ENCODE measurements around the gene GLT8D1.

The GLT8D1 gene

DNA sequence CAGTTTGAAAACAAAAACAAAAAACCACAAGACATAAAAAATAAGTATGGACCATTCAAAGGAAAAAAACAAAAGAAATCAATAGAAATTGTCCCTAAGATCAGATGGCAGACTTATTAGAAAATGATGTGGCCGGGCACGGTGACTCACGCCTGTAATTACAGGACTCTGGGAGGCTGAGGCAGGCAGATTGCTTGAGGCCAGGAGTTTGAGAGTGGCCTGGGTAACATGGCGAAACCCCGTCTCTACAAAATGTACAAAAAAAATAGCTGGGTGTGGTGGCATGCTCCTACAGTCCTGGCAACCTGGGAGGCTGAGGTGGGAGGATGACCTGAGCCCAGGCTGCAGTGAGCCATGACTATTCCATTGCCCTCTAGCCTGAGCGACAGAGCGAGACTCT, 16.9 kb upstream of the GLT8D1 start:
- no peak overlapping the region for H3K4me3 ChIP-seq (ENCODE audit: low read depth, low read length)
- TF ChIP-seq, protein P1, sequence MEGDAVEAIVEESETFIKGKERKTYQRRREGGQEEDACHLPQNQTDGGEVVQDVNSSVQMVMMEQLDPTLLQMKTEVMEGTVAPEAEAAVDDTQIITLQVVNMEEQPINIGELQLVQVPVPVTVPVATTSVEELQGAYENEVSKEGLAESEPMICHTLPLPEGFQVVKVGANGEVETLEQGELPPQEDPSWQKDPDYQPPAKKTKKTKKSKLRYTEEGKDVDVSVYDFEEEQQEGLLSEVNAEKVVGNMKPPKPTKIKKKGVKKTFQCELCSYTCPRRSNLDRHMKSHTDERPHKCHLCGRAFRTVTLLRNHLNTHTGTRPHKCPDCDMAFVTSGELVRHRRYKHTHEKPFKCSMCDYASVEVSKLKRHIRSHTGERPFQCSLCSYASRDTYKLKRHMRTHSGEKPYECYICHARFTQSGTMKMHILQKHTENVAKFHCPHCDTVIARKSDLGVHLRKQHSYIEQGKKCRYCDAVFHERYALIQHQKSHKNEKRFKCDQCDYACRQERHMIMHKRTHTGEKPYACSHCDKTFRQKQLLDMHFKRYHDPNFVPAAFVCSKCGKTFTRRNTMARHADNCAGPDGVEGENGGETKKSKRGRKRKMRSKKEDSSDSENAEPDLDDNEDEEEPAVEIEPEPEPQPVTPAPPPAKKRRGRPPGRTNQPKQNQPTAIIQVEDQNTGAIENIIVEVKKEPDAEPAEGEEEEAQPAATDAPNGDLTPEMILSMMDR (IDR thresholded peaks at IDR 0.05; ENCODE audit: low read depth, low read length, missing control alignments) = no peak
- no peak for DNase-seq (ENCODE audit: low read depth)

DNA sequence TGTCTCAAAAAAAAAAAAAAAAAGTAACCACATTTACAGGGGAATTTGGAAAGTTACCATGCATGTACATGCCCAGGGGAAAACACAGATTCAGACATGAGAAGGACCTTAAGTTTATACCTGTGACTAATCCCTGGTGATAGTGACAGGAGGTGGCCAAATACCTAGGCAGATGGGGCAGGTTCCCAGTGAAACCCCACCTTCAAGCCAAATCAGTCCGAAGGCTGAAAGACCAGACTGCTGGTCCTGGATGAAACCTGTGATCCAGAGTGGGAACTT, 16.1 kb upstream of the GLT8D1 start:
- no peak overlapping the region for H3K4me3 ChIP-seq (ENCODE audit: low read depth, low read length)
- DNase-seq (ENCODE audit: low read depth) = no peak
- TF ChIP-seq, protein P1 (IDR thresholded peaks at IDR 0.05; ENCODE audit: low read depth, low read length, missing control alignments) = no peak

DNA sequence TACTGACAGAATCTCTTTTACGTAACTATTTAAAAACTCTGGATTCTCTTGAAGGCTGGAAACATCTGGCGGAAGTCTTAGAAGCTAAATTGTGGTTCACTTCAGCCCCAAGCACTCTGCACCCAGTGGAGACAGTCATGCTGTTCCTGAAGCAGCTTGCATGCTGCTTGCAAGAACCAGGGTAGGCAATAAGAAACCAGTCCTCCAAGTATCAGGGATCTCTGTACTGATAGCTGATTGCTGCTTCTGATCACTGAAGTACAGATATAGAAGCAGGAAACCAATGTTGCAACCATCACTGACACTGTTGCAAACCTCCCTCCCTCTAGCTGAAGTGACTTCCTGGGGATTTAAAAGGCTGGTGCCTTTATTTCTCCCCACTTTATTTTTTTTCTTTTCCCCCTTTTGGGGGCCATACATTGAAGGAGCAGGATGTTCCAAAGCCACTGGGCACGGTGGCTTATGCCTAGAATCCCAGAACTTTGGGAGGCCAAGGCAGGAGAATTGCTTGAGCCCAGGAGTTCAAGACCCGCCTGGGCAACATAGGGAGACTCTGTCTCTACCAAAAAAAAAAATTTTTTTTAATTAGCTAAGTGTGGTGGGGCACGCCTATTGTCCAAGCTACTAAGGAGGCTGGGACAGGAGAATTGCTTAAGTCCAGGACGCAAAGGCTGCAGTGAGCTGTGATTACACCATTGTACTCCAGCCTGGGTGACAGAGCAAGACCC, 15.6 kb upstream of the GLT8D1 start:
- H3K4me3 ChIP-seq (ENCODE audit: low read depth, low read length) = no peak overlapping the region
- DNase-seq (ENCODE audit: low read depth) = peak; percentile 75
- TF ChIP-seq, protein P1 (IDR thresholded peaks at IDR 0.05; ENCODE audit: low read depth, low read length, missing control alignments) = no peak

DNA sequence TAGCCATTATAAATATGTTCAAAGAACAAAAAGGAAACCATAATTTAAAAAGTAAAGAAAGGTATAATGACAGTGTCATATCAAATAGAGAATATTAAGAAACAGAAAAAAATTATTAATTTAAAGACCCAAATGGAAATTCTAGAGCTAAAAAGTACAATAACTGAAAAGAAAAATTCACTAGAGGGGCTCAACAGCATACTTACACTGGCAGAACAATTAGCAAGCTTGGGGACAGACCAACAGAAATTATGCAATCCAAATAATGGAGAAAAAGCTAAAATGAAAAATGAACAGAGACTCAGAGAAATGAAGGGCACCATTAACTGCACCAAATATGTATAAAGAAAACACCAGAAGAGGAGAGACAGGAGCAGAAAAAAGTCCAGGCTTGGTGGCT, 14.0 kb upstream of the GLT8D1 start:
- TF ChIP-seq, protein P1 (IDR thresholded peaks at IDR 0.05; ENCODE audit: low read depth, low read length, missing control alignments) = no peak
- no peak overlapping the region for H3K4me3 ChIP-seq (ENCODE audit: low read depth, low read length)
- DNase-seq (ENCODE audit: low read depth) = no peak

DNA sequence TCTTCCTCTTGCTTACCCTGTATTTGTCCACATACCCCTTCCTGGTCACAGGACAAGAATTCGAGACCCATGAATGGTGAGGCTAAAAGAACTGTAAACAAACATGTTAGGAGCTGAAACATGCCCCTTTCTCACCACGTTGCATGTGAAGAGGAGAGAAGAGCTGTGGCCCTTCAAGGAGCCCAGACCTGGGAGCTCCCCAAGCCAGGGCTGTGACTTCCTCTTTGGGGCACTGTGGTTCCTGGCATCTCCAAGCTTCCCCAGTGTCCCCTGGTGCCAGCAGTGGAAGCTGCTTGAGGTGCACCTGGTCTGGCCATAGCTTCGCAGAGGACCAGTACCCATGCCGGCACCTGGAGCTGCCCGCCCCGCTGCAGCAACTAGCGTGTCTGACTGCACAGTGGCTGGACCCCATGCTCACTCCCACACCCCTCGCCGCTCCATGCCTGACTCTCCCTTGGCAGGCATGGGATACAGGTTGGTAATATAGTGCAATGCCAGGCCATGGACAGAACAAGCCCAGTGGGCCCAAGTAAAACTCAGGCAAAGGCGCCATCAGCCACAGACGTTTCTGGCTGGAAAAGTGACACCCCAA, 10.2 kb upstream of the GLT8D1 start:
- no peak for DNase-seq (ENCODE audit: low read depth)
- H3K4me3 ChIP-seq (ENCODE audit: low read depth, low read length) = no peak overlapping the region
- TF ChIP-seq, protein P1 (IDR thresholded peaks at IDR 0.05; ENCODE audit: low read depth, low read length, missing control alignments) = no peak

DNA sequence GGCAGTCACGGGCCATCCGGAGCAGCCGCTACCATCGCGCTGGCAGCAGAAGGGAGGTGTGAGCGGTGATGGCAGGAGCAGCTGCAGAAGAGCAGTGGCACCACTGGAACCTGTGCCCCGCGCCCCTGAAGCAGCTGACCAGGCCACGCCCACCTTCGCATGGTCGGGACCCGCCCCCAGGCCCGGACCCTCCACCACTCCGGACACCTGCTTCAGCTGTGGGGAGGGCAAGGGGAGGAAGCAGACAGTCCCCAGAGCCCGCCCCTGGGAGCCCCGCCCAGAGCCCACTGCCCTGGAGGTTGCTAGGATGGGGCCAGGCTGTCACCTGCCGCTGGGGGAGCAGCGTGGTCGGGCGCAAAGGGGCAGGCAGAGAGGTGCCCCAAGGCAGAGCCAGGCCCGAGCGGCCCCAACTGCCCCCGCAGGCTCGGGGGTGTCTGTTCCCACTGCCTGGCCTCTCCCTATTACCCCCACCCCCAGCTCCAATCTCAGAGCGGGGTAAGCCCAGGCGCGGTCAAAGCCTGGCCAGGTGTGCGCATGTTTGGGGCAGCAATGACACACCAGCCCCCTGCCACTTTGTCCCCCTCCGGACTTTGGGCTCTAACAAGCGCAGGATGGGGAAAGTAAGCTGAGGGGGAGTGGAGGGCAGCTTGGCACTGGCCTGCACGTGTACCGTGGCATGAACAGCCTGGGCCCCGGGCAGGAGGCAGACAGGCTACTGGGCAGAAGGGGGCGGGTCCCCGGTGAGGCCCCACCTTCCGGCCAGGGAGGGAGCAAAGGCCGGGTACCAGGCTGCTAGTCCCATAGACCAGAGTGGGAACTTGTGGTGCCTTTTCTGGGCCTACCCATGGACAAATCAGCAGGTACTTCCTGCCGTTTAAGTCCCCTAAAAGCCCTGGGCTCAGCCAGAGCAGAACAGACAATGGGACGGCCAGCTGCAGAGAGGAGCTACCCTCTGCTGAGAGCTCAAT, 9.0 kb upstream of the GLT8D1 start:
- H3K4me3 ChIP-seq (ENCODE audit: low read depth, low read length) = no peak overlapping the region
- DNase-seq (ENCODE audit: low read depth) = no peak
- TF ChIP-seq, protein P1 (IDR thresholded peaks at IDR 0.05; ENCODE audit: low read depth, low read length, missing control alignments) = no peak
